HepG2 (cell line): ENCODE data around the gene PFAS. TPM values are rescaled to one million over a fixed set of nuclear protein-coding genes. Genes with fewer than 3 reads are reported as not detected.

ENCODE experiments used
- CBX5 ChIP-seq: sonication (generic); formaldehyde crosslinking; IDR thresholded peaks from 2 replicates; pipeline ENCODE4 v1.4.0; 2020; ENCODE audit warnings: missing genetic modification reagents, borderline replicate concordance
- NR2F6 ChIP-seq, 2 experiments: IDR thresholded peaks; 2 replicates each; pipeline ENCODE4 v1.6.1; 2016; ENCODE audit warnings: antibody characterized with exemption in 1 of 2, mild to moderate bottlenecking in 1 of 2
- ZNF292 ChIP-seq: sonication (generic); formaldehyde crosslinking; IDR thresholded peaks from 2 replicates; pipeline ENCODE4 v1.8.1; 2022; ENCODE audit warnings: mild to moderate bottlenecking, low read depth, missing genetic modification reagents, borderline replicate concordance
- polyA plus RNA-seq, 8 experiments: library from polyadenylated mRNA; depleted of rRNA in 3 of 8; stranded (reverse) in 7 of 8; unstranded in 1 of 8; fragments of >200 nt; fragmentation: Illumina TruSeq in 4 of 8; extraction: Trizol in 4 of 8; gene quantifications; 2 replicates each; pipeline versions ENCODE4 v1.2.1 to v1.2.3, GENCODE V29; 2011 to 2016; ENCODE audit warnings: low read depth in 4 of 8, missing spikeins in 1 of 8, mixed read lengths in 1 of 8; ENCODE audit not compliant: insufficient read depth in 1 of 8
- total RNA-seq, 5 experiments: library from RNA; depleted of rRNA; stranded (reverse); fragments of >200 nt; fragmentation: Illumina TruSeq; extraction: Trizol; gene quantifications; 2 replicates each; pipeline ENCODE4 v1.2.3, GENCODE V29; 2016; ENCODE audit warnings: low read depth in 1 of 5
- TF ChIP-seq, protein P1 (sequence below): sonication (generic); formaldehyde crosslinking; IDR thresholded peaks from 2 replicates; pipeline ENCODE4 v1.4.0; 2020; ENCODE audit warnings: mild to moderate bottlenecking, missing genetic modification reagents
- TF ChIP-seq, protein P2 (sequence below): IDR thresholded peaks from 2 replicates; pipeline ENCODE4 v1.6.1; 2018; ENCODE audit warnings: missing genetic modification reagents, mild to moderate bottlenecking, missing compliant biosample characterization
- TF ChIP-seq, protein P3 (sequence below): sonication (generic); formaldehyde crosslinking; IDR thresholded peaks from 2 replicates; pipeline ENCODE4 v1.5.0; 2020; ENCODE audit warnings: mild to moderate bottlenecking, missing genetic modification reagents
- TF ChIP-seq, protein P4 (sequence below): sonication (generic); formaldehyde crosslinking; IDR thresholded peaks from 2 replicates; pipeline ENCODE4 v1.8.1; 2023; ENCODE audit warnings: mild to moderate bottlenecking, missing genetic modification reagents
- TF ChIP-seq, protein P5 (sequence below): sonication (generic); formaldehyde crosslinking; IDR thresholded peaks from 2 replicates; pipeline ENCODE4 v1.4.0; 2020; ENCODE audit warnings: missing genetic modification reagents, borderline replicate concordance

PFAS gene
- total and polyA plus RNA-seq, 2 of the 13 experiments (the other 11 are each of a cell fraction or from before 2014, with no cell fraction given): 49.4 to 58.2 TPM

DNA sequence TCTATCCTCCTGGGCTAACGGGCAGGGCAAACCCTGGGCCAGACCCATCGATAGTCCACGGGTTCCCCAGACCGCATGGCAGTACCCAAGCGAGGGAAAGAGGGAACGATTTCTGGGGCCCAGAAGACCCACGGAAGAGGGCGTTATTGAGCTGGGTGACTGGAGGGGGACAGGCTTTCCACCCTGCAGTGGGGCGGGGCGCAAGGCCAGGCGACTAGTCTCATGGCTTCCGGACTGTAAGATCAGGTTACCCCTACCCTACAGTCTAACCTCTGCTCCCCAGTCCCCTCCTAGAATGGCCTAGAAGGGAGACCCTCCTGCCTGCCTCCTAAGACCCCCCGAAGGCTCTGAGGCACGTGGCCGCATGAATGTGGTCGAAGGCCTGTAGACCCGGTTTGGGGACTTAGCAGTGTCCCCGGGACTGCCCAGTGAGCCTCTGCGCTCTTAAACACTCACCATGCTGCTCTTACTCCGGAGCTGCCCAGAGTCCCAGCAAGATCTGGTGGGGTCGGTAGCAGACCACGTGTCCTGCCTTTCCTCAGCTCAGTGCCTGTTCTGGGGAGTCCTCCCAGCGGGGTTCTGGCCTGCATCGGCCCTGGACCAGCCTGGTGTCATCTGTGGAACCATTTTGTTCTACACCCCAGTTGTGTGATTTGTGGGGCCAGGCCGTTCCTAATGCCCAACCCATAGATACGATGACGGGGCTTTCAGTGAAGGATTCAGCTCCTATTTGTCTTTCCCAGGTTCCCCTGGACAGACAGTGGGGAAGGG, 25.5 kb upstream of the PFAS start (continued):
- TF ChIP-seq, protein P1, sequence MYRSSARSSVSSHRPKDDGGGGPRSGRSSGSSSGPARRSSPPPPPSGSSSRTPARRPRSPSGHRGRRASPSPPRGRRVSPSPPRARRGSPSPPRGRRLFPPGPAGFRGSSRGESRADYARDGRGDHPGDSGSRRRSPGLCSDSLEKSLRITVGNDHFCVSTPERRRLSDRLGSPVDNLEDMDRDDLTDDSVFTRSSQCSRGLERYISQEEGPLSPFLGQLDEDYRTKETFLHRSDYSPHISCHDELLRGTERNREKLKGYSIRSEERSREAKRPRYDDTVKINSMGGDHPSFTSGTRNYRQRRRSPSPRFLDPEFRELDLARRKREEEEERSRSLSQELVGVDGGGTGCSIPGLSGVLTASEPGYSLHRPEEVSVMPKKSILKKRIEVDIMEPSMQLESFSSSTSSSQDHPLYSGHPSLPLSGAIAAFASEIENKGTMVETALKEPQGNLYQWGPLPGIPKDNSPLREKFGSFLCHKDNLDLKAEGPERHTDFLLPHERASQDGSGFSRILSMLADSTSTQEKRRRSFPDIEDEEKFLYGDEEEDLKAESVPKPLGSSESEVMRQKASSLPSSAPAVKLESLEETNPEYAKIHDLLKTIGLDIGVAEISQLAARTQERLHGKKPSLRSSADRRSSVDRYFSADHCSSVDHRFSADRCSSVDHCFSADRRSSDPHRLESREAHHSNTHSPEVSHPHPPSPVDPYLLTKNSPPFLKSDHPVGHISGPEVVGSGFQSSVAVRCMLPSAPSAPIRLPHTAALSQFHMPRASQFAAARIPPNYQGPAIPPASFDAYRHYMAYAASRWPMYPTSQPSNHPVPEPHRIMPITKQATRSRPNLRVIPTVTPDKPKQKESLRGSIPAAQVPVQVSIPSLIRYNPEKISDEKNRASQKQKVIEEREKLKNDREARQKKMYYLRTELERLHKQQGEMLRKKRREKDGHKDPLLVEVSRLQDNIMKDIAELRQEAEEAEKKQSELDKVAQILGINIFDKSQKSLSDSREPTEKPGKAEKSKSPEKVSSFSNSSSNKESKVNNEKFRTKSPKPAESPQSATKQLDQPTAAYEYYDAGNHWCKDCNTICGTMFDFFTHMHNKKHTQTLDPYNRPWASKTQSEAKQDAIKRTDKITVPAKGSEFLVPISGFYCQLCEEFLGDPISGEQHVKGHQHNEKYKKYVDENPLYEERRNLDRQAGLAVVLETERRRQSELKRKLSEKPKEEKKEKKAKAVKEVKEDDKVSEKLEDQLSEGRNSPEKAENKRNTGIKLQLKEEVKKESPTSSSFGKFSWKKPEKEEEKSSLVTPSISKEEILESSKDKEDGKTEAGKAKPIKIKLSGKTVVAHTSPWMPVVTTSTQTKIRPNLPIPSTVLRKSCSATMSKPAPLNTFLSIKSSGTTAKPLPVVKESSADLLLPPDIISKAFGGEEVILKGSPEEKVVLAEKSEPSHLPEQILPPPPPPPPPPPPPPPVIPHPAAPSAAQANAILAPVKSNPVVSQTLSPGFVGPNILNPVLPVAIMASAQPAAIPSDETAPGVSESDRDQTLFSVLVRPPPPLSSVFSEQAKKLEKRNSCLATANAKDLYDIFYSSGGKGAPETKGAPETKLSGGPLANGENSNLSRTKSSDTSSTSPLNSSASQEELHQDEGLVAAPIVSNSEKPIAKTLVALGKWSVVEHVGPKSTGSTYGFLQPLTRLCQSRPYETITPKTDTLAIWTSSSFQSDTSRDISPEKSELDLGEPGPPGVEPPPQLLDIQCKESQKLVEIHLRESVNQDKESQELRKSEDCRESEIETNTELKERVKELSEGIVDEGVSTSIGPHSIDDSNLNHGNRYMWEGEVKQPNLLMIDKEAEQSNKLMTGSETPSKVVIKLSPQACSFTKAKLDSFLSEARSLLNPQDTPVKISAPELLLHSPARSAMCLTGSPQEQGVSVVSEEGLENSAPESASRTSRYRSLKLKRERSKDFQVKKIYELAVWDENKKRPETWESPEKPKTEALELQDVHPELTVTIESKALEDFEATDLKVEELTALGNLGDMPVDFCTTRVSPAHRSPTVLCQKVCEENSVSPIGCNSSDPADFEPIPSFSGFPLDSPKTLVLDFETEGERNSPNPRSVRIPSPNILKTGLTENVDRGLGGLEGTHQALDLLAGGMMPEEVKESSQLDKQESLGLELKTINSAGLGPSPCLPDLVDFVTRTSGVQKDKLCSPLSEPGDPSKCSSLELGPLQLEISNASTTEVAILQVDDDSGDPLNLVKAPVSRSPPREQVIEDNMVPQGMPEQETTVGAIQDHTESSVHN (CRISPR knock-in tag): no peak
- TF ChIP-seq ZNF292 (CRISPR knock-in tag) (no peak), NR2F6 (IDR thresholded peaks at IDR 0.05) (no peak), NR2F6 (CRISPR knock-in tag; IDR thresholded peaks at IDR 0.05) (peak; percentile 39; the same call in 1 of the 2 replicates), CBX5 (no peak)
- TF ChIP-seq, protein P2, sequence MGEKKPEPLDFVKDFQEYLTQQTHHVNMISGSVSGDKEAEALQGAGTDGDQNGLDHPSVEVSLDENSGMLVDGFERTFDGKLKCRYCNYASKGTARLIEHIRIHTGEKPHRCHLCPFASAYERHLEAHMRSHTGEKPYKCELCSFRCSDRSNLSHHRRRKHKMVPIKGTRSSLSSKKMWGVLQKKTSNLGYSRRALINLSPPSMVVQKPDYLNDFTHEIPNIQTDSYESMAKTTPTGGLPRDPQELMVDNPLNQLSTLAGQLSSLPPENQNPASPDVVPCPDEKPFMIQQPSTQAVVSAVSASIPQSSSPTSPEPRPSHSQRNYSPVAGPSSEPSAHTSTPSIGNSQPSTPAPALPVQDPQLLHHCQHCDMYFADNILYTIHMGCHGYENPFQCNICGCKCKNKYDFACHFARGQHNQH: no peak; the same call in 1 of the 2 replicates
- TF ChIP-seq, protein P3, sequence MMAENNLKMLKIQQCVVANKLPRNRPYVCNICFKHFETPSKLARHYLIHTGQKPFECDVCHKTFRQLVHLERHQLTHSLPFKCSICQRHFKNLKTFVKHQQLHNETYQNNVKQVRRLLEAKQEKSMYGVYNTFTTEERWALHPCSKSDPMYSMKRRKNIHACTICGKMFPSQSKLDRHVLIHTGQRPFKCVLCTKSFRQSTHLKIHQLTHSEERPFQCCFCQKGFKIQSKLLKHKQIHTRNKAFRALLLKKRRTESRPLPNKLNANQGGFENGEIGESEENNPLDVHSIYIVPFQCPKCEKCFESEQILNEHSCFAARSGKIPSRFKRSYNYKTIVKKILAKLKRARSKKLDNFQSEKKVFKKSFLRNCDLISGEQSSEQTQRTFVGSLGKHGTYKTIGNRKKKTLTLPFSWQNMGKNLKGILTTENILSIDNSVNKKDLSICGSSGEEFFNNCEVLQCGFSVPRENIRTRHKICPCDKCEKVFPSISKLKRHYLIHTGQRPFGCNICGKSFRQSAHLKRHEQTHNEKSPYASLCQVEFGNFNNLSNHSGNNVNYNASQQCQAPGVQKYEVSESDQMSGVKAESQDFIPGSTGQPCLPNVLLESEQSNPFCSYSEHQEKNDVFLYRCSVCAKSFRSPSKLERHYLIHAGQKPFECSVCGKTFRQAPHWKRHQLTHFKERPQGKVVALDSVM (CRISPR knock-in tag): peak; percentile 49
- TF ChIP-seq, protein P4, sequence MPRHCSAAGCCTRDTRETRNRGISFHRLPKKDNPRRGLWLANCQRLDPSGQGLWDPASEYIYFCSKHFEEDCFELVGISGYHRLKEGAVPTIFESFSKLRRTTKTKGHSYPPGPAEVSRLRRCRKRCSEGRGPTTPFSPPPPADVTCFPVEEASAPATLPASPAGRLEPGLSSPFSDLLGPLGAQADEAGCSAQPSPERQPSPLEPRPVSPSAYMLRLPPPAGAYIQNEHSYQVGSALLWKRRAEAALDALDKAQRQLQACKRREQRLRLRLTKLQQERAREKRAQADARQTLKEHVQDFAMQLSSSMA: peak; percentile 30; the same call in 1 of the 2 replicates
- TF ChIP-seq, protein P5, sequence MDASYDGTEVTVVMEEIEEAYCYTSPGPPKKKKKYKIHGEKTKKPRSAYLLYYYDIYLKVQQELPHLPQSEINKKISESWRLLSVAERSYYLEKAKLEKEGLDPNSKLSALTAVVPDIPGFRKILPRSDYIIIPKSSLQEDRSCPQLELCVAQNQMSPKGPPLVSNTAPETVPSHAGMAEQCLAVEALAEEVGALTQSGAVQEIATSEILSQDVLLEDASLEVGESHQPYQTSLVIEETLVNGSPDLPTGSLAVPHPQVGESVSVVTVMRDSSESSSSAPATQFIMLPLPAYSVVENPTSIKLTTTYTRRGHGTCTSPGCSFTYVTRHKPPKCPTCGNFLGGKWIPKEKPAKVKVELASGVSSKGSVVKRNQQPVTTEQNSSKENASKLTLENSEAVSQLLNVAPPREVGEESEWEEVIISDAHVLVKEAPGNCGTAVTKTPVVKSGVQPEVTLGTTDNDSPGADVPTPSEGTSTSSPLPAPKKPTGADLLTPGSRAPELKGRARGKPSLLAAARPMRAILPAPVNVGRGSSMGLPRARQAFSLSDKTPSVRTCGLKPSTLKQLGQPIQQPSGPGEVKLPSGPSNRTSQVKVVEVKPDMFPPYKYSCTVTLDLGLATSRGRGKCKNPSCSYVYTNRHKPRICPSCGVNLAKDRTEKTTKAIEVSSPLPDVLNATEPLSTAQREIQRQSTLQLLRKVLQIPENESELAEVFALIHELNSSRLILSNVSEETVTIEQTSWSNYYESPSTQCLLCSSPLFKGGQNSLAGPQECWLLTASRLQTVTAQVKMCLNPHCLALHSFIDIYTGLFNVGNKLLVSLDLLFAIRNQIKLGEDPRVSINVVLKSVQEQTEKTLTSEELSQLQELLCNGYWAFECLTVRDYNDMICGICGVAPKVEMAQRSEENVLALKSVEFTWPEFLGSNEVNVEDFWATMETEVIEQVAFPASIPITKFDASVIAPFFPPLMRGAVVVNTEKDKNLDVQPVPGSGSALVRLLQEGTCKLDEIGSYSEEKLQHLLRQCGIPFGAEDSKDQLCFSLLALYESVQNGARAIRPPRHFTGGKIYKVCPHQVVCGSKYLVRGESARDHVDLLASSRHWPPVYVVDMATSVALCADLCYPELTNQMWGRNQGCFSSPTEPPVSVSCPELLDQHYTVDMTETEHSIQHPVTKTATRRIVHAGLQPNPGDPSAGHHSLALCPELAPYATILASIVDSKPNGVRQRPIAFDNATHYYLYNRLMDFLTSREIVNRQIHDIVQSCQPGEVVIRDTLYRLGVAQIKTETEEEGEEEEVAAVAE (CRISPR knock-in tag): 0 out of 2 replicates have a peak, but pooled peaks have one; percentile 11
